ENCODE results near the gene TSEN34. TPM values are rescaled to one million over a fixed set of nuclear protein-coding genes. Genes with fewer than 3 reads are reported as not detected.

Gene TSEN34
- polyA plus RNA-seq, 1 of the 3 experiments (the other 2 are of a cell fraction): 82.1 TPM

- H3K9ac ChIP-seq: no peak overlapping the region
- no peak for DNase-seq
- POLR2A ChIA-PET: no interaction called here
- WGBS (ENCODE audit: low lambda C conversion rate): 80% methylated on average over 11 of the region's 15 CpGs
- no peak overlapping the region for H3K4me3 ChIP-seq (ENCODE audit: low read depth in 2 of 2, low read length in 1 of 2)
- H4K20me1 ChIP-seq (ENCODE audit: insufficient read depth): no peaks in the 10 kb centered on the region
- H2AFZ ChIP-seq (ENCODE audit: low read depth): no peak overlapping the region
- no peaks in the 10 kb centered on the region for H3K27me3 ChIP-seq (ENCODE audit: insufficient read depth)
- CTCF ChIA-PET: interaction anchor here (0.8 to 2.6 kb wide), 5 partner anchors 10 to 217 kb away, joined by 3 to 9 read pairs (median 6); partner anchors contain the start of genes LENG1 and MBOAT7
- no peaks in the 10 kb centered on the region for H3K79me2 ChIP-seq (ENCODE audit: insufficient read depth)
- no peak overlapping the region for H3K4me2 ChIP-seq
- TF ChIP-seq JUND (IDR thresholded peaks at IDR 0.05): 0 out of 2 replicates have a peak, but pooled peaks have one; percentile 1
- TF ChIP-seq ZBTB33 (IDR thresholded peaks at IDR 0.05; ENCODE audit: borderline replicate concordance, low read depth): no peak
- H3K9me3 ChIP-seq: no peaks in the 10 kb centered on the region
- H3F3A ChIP-seq (replicated peaks; ENCODE audit: insufficient read depth): peaks cover 5% of the 10 kb centered on the region
- peaks cover 5 to 6% of the 10 kb centered on the region in 2 experiments; a peak in 2 of 4 replicates for H3K4me1 ChIP-seq (ENCODE audit: control insufficient read depth in 1 of 2, insufficient read depth in 2 of 2, low read depth in 1 of 2, low read length in 1 of 2)
- no peak overlapping the region for H3K27ac ChIP-seq (ENCODE audit: low read depth in 2 of 2, low read length in 1 of 2)
- H3K9me2 ChIP-seq: no peaks in the 10 kb centered on the region
- peaks cover 2 to 8% of the 10 kb centered on the region in 2 experiments for H3K36me3 ChIP-seq (replicated peaks in 1 of 2; ENCODE audit: control insufficient read depth in 1 of 2, insufficient read depth in 2 of 2, low read length in 1 of 2)
Measured at GRCh38 chr19:54173359-54173699, 17.8 kb upstream of the TSEN34 start.

- TF ChIP-seq FOXJ3 (CRISPR knock-in tag; IDR thresholded peaks at IDR 0.05) (no peak), EZH2phosphoT487 (IDR thresholded peaks at IDR 0.05; ENCODE audit: borderline replicate concordance, low read depth) (no peak), NFIC (IDR thresholded peaks at IDR 0.05; ENCODE audit: borderline replicate concordance) (no peak), TEAD4 (IDR thresholded peaks at IDR 0.05; ENCODE audit: borderline replicate concordance, insufficient read depth) (no peak), CHD2 (IDR thresholded peaks at IDR 0.05; ENCODE audit: low read length, partially characterized antibody) (no peak), REST (IDR thresholded peaks at IDR 0.05; ENCODE audit: low read depth, low read length) (no peak), RXRA (IDR thresholded peaks at IDR 0.05; ENCODE audit: borderline replicate concordance, low read depth) (no peak), POLR2AphosphoS5 (IDR thresholded peaks at IDR 0.05; ENCODE audit: low read depth, low read length) (no peak), RCOR1 (IDR thresholded peaks at IDR 0.05; ENCODE audit: low read length) (no peak), TCF12 (IDR thresholded peaks at IDR 0.05) (no peak), MXI1 (IDR thresholded peaks at IDR 0.05; ENCODE audit: low read depth, low read length) (no peak)
- TF ChIP-seq, protein P1, sequence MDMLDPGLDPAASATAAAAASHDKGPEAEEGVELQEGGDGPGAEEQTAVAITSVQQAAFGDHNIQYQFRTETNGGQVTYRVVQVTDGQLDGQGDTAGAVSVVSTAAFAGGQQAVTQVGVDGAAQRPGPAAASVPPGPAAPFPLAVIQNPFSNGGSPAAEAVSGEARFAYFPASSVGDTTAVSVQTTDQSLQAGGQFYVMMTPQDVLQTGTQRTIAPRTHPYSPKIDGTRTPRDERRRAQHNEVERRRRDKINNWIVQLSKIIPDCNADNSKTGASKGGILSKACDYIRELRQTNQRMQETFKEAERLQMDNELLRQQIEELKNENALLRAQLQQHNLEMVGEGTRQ (IDR thresholded peaks at IDR 0.05; ENCODE audit: borderline replicate concordance, low read depth, low read length): no peak
- TF ChIP-seq, protein P2, sequence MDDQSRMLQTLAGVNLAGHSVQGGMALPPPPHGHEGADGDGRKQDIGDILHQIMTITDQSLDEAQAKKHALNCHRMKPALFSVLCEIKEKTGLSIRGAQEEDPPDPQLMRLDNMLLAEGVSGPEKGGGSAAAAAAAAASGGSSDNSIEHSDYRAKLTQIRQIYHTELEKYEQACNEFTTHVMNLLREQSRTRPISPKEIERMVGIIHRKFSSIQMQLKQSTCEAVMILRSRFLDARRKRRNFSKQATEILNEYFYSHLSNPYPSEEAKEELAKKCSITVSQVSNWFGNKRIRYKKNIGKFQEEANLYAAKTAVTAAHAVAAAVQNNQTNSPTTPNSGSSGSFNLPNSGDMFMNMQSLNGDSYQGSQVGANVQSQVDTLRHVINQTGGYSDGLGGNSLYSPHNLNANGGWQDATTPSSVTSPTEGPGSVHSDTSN (IDR thresholded peaks at IDR 0.05): no peak
- TF ChIP-seq, protein P3, sequence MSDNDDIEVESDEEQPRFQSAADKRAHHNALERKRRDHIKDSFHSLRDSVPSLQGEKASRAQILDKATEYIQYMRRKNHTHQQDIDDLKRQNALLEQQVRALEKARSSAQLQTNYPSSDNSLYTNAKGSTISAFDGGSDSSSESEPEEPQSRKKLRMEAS (IDR thresholded peaks at IDR 0.05; ENCODE audit: low read depth): no peak
- POLR2A ChIA-PET: no interaction called here
- Histone ChIP-seq H3K4me3 (ENCODE audit: low read depth in 2 of 2, low read length in 1 of 2) (no peak overlapping the region), H2AFZ (ENCODE audit: low read depth) (no peak overlapping the region), H3K9me3 (no peaks in the 10 kb centered on the region), H3K27me3 (ENCODE audit: insufficient read depth) (no peaks in the 10 kb centered on the region), H3K79me2 (ENCODE audit: insufficient read depth) (no peaks in the 10 kb centered on the region), H3K9ac (no peak overlapping the region), H3K9me2 (no peaks in the 10 kb centered on the region), H3F3A (replicated peaks; ENCODE audit: insufficient read depth) (peaks cover 5% of the 10 kb centered on the region), H3K36me3 (replicated peaks in 1 of 2; ENCODE audit: control insufficient read depth in 1 of 2, insufficient read depth in 2 of 2, low read length in 1 of 2) (peaks cover 7 to 15% of the 10 kb centered on the region in 2 experiments), H4K20me1 (ENCODE audit: insufficient read depth) (no peaks in the 10 kb centered on the region), H3K4me2 (no peak overlapping the region), H3K27ac (ENCODE audit: low read depth in 2 of 2, low read length in 1 of 2) (no peak overlapping the region), H3K4me1 (ENCODE audit: control insufficient read depth in 1 of 2, insufficient read depth in 2 of 2, low read depth in 1 of 2, low read length in 1 of 2) (peaks cover 5 to 6% of the 10 kb centered on the region in 2 experiments; a peak in 2 of 4 replicates)
- 78% methylated on average over 11 of the region's 25 CpGs for WGBS (ENCODE audit: low lambda C conversion rate)
- CTCF ChIA-PET: interaction anchor here (0.6 to 2.6 kb wide), 6 partner anchors 9 to 217 kb away, joined by 3 to 9 read pairs (median 6); partner anchors contain the start of genes LENG1 and MBOAT7
- peak; percentile 29 for DNase-seq
Measured at GRCh38 chr19:54173951-54174834, 16.9 kb upstream of the TSEN34 start.
